ENCODE results near the gene ZBTB8B.
"Not testable (repeated sequence)": the region's sequence is repeated elsewhere in the genome, so short reads cannot be mapped to it uniquely, and the experiment has no call there.

ZBTB8B gene

GRCh38 chr1:32447469-32448185 lies 17.2 kb upstream of the ZBTB8B start:
- Histone ChIP-seq H3K4me1 (ENCODE audit: low read length) (peaks cover 4% of the 10 kb centered on the region; the same call in 1 of the 2 replicates), H3K79me2 (ENCODE audit: low read length) (no peaks in the 10 kb centered on the region), H2AFZ (ENCODE audit: low read depth, low read length) (no peak overlapping the region), H3K4me2 (ENCODE audit: low read length) (peak overlapping the region; percentile 22; the same call in 1 of the 2 replicates), H3K27me3 (ENCODE audit: low read depth, low read length) (no peaks in the 10 kb centered on the region), H3K4me3 (ENCODE audit: low read length) (no peak overlapping the region), H3K9ac (ENCODE audit: low read length) (no peak overlapping the region), H3K27ac (ENCODE audit: low read length) (no peak overlapping the region), H3K9me3 (ENCODE audit: insufficient read depth, low read length) (no peaks in the 10 kb centered on the region), H3K36me3 (replicated peaks; ENCODE audit: low read depth, low read length) (no peaks in the 10 kb centered on the region), H4K20me1 (ENCODE audit: insufficient read depth, low read length) (no peaks in the 10 kb centered on the region)
- no peak for TF ChIP-seq EZH2phosphoT487 (IDR thresholded peaks at IDR 0.05; ENCODE audit: low read depth)
- TF ChIP-seq CTCF (IDR thresholded peaks at IDR 0.05; ENCODE audit: low read depth, low read length) = no peak

GRCh38 chr1:32448186-32448772 lies 16.6 kb upstream of the ZBTB8B start:
- peak overlapping the region; percentile 35; the same call in 1 of the 2 replicates for H3K4me3 ChIP-seq (ENCODE audit: low read length)
- H2AFZ ChIP-seq (ENCODE audit: low read depth, low read length); H3K9me3 ChIP-seq (ENCODE audit: insufficient read depth, low read length); H3K27ac ChIP-seq (ENCODE audit: low read length); H4K20me1 ChIP-seq (ENCODE audit: insufficient read depth, low read length); H3K36me3 ChIP-seq (replicated peaks; ENCODE audit: low read depth, low read length); H3K4me1 ChIP-seq (ENCODE audit: low read length); H3K79me2 ChIP-seq (ENCODE audit: low read length); H3K9ac ChIP-seq (ENCODE audit: low read length); H3K27me3 ChIP-seq (ENCODE audit: low read depth, low read length): not testable (repeated sequence)
- peak overlapping the region; percentile 51 for H3K4me2 ChIP-seq (ENCODE audit: low read length)
- TF ChIP-seq CTCF (IDR thresholded peaks at IDR 0.05; ENCODE audit: low read depth, low read length) = peak; percentile 53

- H2AFZ ChIP-seq (ENCODE audit: low read depth, low read length) = no peak overlapping the region; the same call in 1 of the 2 replicates
- no peak overlapping the region for H3K9ac ChIP-seq (ENCODE audit: low read length)
- no peak overlapping the region for H3K27ac ChIP-seq (ENCODE audit: low read length)
Observed at GRCh38 chr1:32448773-32449456, 16.0 kb upstream of the ZBTB8B start.

GRCh38 chr1:32449457-32449831 lies 15.4 kb upstream of the ZBTB8B start:
- H3K27me3 ChIP-seq (ENCODE audit: low read depth, low read length); H3K36me3 ChIP-seq (replicated peaks; ENCODE audit: low read depth, low read length); H2AFZ ChIP-seq (ENCODE audit: low read depth, low read length); H3K4me2 ChIP-seq (ENCODE audit: low read length); H4K20me1 ChIP-seq (ENCODE audit: insufficient read depth, low read length); H3K9ac ChIP-seq (ENCODE audit: low read length); H3K4me3 ChIP-seq (ENCODE audit: low read length); H3K9me3 ChIP-seq (ENCODE audit: insufficient read depth, low read length); H3K27ac ChIP-seq (ENCODE audit: low read length); H3K4me1 ChIP-seq (ENCODE audit: low read length); H3K79me2 ChIP-seq (ENCODE audit: low read length): not testable (repeated sequence)

More at GRCh38 chr1:32448773-32449456, 16.0 kb upstream of the ZBTB8B start:
- Histone ChIP-seq H3K4me3 (ENCODE audit: low read length) (peak overlapping the region; percentile 35; the same call in 1 of the 2 replicates), H3K27me3 (ENCODE audit: low read depth, low read length) (no peaks in the 10 kb centered on the region), H3K79me2 (ENCODE audit: low read length) (no peaks in the 10 kb centered on the region), H3K4me2 (ENCODE audit: low read length) (peak overlapping the region; percentile 51), H3K9me3 (ENCODE audit: insufficient read depth, low read length) (no peaks in the 10 kb centered on the region), H3K36me3 (replicated peaks; ENCODE audit: low read depth, low read length) (no peaks in the 10 kb centered on the region), H4K20me1 (ENCODE audit: insufficient read depth, low read length) (no peaks in the 10 kb centered on the region), H3K4me1 (ENCODE audit: low read length) (peaks cover 4% of the 10 kb centered on the region; the same call in 1 of the 2 replicates)
- TF ChIP-seq EZH2phosphoT487 (IDR thresholded peaks at IDR 0.05; ENCODE audit: low read depth) = no peak
- peak; percentile 35 for TF ChIP-seq CTCF (IDR thresholded peaks at IDR 0.05; ENCODE audit: low read depth, low read length)

Measured in OCI-LY3 (cell line).